Tibial artery (tissue), 4 donors: ENCODE measurements around the gene TOM1L2.

ENCODE experiments used
- DNase-seq, 2 donors: peaks; one replicate each; pipeline ENCODE4 v3.0.0-alpha.2; 2019
- H3K27ac ChIP-seq, 2 donors: fragments of 200-600 bp; sonication (generic) in 1 of 2; 1 replicate in 1 of 2; 2 replicates in 1 of 2; pipeline ENCODE4 v1.5.1; 2018 to 2019; ENCODE audit warnings: mild to moderate bottlenecking in 1 of 2
- H3K27me3 ChIP-seq, 2 donors: fragments of 200-600 bp; sonication (generic) in 1 of 2; one replicate each; pipeline versions ENCODE4 v1.5.1 to v1.6.0; 2016 to 2019
- H3K36me3 ChIP-seq, 3 donors: fragments of 200-600 bp; sonication (generic) in 2 of 3; one replicate each; pipeline ENCODE4 v1.5.1; 2016 to 2019; ENCODE audit warnings: mild to moderate bottlenecking in 2 of 3
- H3K4me1 ChIP-seq, 4 donors: fragments of 200-600 bp; sonication (generic) in 2 of 4; 1 replicate in 3 of 4; 2 replicates in 1 of 4; pipeline ENCODE4 v1.5.1; 2016 to 2019
- H3K4me3 ChIP-seq, 2 donors: fragments of 200-600 bp; sonication (generic) in 1 of 2; 1 replicate in 1 of 2; 2 replicates in 1 of 2; pipeline ENCODE4 v1.5.1; 2018 to 2019; ENCODE audit warnings: mild to moderate bottlenecking in 2 of 2
- H3K9me3 ChIP-seq, 3 donors: fragments of 200-600 bp; sonication (generic) in 1 of 3; one replicate each; pipeline ENCODE4 v1.5.1; 2016 to 2019
- intact Hi-C: fragments of 100-400 bp; cut with DNase I; formaldehyde crosslinking; loops from one replicate; pipeline ENCODE4 v1.15.0; 2023; ENCODE audit warnings: low total_unique reads
- TF ChIP-seq, protein P1 (sequence below), 2 experiments: fragments of 200-600 bp in 1 of 2; fragments of 450-650 bp in 1 of 2; IDR thresholded peaks; one replicate each; pipeline ENCODE4 v1.5.1; 2017 to 2019; ENCODE audit warnings: antibody characterized with exemption in 2 of 2, mild to moderate bottlenecking in 1 of 2, moderate library complexity in 1 of 2

Gene TOM1L2

GRCh38 chr17:17899486-17899885 is 72.7 kb downstream of the TOM1L2 start:
- intact Hi-C loops = no loop called here
- Histone ChIP-seq H3K36me3 (peaks cover 0 to 30% (median 19%) of the 10 kb centered on the region in 3 donors), H3K9me3 (no peaks in the 10 kb centered on the region), H3K27me3 (no peaks in the 10 kb centered on the region), H3K27ac (peak overlapping the region in 1 of 2 donors; percentile 63), H3K4me1 (peaks cover 0 to 42% (median 19%) of the 10 kb centered on the region in 4 donors), H3K4me3 (no peak overlapping the region)
- TF ChIP-seq, protein P1, sequence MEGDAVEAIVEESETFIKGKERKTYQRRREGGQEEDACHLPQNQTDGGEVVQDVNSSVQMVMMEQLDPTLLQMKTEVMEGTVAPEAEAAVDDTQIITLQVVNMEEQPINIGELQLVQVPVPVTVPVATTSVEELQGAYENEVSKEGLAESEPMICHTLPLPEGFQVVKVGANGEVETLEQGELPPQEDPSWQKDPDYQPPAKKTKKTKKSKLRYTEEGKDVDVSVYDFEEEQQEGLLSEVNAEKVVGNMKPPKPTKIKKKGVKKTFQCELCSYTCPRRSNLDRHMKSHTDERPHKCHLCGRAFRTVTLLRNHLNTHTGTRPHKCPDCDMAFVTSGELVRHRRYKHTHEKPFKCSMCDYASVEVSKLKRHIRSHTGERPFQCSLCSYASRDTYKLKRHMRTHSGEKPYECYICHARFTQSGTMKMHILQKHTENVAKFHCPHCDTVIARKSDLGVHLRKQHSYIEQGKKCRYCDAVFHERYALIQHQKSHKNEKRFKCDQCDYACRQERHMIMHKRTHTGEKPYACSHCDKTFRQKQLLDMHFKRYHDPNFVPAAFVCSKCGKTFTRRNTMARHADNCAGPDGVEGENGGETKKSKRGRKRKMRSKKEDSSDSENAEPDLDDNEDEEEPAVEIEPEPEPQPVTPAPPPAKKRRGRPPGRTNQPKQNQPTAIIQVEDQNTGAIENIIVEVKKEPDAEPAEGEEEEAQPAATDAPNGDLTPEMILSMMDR (IDR thresholded peaks at IDR 0.05) = no peak
- DNase-seq = no peak

DNA sequence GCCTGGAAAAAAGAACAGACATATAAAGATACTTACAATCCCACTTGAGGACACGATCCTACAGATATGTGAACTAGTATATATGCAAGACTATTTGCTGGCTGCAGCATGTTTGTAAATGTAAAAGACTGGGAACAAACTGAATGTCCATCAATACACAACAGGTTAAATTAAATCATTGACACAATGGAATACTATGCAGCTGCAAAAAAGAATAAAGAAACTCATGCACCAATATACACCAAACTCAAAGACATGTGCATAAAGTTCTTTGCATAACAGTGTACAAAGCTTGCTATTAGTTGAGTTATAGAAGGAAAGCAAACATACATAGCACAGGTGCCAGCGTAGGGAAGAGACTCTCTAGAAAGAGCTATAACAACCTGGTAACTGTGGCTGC is 73.5 kb downstream of the TOM1L2 start:
- DNase-seq = no peak
- intact Hi-C loops = no loop called here
- H3K27ac ChIP-seq = no peak overlapping the region
- H3K4me1 ChIP-seq = peaks cover 0 to 42% (median 19%) of the 10 kb centered on the region in 4 donors
- H3K4me3 ChIP-seq = no peak overlapping the region
- H3K27me3 ChIP-seq = no peaks in the 10 kb centered on the region
- TF ChIP-seq, protein P1 (IDR thresholded peaks at IDR 0.05) = no peak
- H3K9me3 ChIP-seq = no peaks in the 10 kb centered on the region
- peaks cover 3 to 38% (median 24%) of the 10 kb centered on the region in 3 donors for H3K36me3 ChIP-seq

DNA sequence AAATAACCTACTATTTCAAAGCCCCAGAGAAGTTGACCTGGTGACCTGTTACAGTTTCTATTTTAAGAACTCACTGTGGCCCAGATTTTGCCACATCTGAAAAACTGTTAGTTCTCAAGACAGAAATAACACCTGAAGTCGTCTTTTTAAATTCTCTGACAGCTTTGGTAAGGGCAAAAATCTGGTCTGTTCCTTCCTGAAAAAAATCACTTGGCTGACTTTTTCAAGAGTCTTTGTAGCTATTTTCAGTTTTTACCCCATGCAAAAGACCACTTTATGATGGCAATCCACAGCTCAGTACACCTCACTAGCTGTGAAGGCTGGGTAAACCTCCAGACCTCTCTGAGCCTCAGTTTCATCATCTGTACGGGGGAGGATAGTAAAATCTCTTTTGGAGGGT is 74.8 kb downstream of the TOM1L2 start:
- Histone ChIP-seq H3K9me3 (no peaks in the 10 kb centered on the region), H3K36me3 (peaks cover 5 to 50% (median 36%) of the 10 kb centered on the region in 3 donors)

DNA sequence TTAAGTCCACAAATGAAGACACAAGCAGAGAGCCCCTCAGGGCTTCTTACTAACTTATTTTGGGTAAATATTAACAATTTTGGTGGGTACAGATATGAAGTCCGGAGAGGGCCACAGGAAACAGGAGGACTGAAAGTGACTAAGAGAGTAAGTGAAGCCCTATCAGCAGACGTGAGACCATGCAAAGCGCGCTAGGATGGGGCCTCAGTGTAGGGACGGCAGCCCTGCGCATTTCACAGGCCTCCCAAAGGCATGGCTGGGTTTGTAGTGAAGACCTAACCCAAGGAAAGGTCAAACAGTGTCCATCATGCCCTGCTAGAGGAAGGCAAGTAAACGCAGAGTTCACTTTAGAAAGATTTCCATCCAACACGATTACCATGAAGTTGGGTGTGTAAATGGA is 75.5 kb downstream of the TOM1L2 start:
- intact Hi-C loops = no loop called here
- Histone ChIP-seq H3K27ac (no peak overlapping the region), H3K4me1 (peaks cover 0 to 37% (median 15%) of the 10 kb centered on the region in 4 donors), H3K4me3 (no peak overlapping the region), H3K9me3 (no peaks in the 10 kb centered on the region), H3K36me3 (peaks cover 5 to 57% (median 43%) of the 10 kb centered on the region in 3 donors), H3K27me3 (no peaks in the 10 kb centered on the region)
- DNase-seq = no peak
- TF ChIP-seq, protein P1 (IDR thresholded peaks at IDR 0.05) = no peak

More for the DNA sequence above, 74.8 kb downstream of the TOM1L2 start:
- no peak overlapping the region for H3K4me3 ChIP-seq
- H3K27ac ChIP-seq = no peak overlapping the region
- DNase-seq = no peak
- no peaks in the 10 kb centered on the region for H3K27me3 ChIP-seq
- H3K4me1 ChIP-seq = peaks cover 0 to 37% (median 18%) of the 10 kb centered on the region in 4 donors
- intact Hi-C loops = no loop called here
- TF ChIP-seq, protein P1 (IDR thresholded peaks at IDR 0.05) = no peak

DNA sequence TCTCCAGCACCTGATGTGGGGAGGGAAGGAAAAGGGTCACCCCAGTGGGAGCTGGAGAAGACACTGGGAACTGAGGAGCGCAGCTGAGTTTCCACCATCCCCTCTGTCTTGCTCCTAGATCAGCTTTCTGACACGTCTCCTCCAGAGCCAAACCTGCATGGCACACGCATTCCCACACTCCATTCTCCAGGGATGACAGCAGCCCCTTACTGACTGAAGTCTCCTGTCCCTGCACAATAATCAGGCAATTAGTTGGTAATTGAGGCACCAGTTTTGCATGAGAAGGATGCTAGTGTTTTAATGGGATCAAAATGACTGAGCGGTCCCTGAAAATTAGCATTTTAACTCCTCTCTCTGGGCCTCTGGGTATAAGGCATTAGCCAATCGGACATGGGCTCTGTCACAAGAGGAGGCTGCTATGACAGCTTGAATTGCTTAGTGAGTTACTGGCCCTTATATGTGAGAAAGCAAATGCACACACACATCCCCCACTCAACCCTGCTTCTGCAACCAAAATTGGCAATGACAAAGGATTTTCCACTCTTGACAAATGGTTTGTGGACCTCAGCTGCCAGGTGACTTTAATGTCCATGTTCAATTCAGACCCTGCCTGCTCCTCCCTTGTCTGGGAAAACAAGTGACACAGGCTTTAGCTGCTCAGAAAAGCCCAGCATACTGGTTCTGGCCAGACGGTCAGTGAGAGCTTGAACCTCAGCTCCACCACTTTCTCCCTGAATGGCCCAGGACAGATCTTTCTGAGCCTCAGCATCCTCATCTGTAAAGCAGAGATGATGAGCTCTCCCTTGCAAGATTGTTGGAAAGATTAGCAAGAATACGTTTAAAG is 78.2 kb downstream of the TOM1L2 start:
- Histone ChIP-seq H3K27ac (no peak overlapping the region), H3K4me3 (no peak overlapping the region), H3K4me1 (peaks cover 0 to 11% (median 0%) of the 10 kb centered on the region in 4 donors), H3K9me3 (no peaks in the 10 kb centered on the region), H3K36me3 (peaks cover 5 to 75% (median 48%) of the 10 kb centered on the region in 3 donors), H3K27me3 (no peaks in the 10 kb centered on the region)
- DNase-seq = no peak
- TF ChIP-seq, protein P1 (IDR thresholded peaks at IDR 0.05) = no peak
- intact Hi-C loops = no loop called here
